ENCODE results near the gene GRIN3B. TPM values are rescaled to one million over a fixed set of nuclear protein-coding genes. Genes with fewer than 3 reads are reported as not detected.
A peak's percentile ranks its signal among the peaks of the same experiment; 100 is the strongest.

GRIN3B gene
- total and polyA plus RNA-seq, 2 of the 8 experiments (the other 6 are each of a cell fraction or from before 2014, with no cell fraction given) = 0.45 to 1.0 TPM

GRCh38 chr19:1040476-1041271, 40.5 kb downstream of the GRIN3B start (continued):
- no peak for TF ChIP-seq SIX5 (IDR thresholded peaks at IDR 0.05; ENCODE audit: low read depth, low read length)
- TF ChIP-seq SAP30 (IDR thresholded peaks at IDR 0.05; ENCODE audit: insufficient read depth, insufficient replicate concordance, low read length) = peak; percentile 69
- no peak for TF ChIP-seq CBX8 (IDR thresholded peaks at IDR 0.05; ENCODE audit: borderline replicate concordance, low read depth, low read length)
- TF ChIP-seq POLR2A (IDR thresholded peaks at IDR 0.05; ENCODE audit: control extremely low read depth in 1 of 2, low read depth in 2 of 2, low read length in 2 of 2) = peak in 1 of 2 experiments; percentile 35; a peak in 1 of 3 replicates
- TF ChIP-seq TEAD4 (IDR thresholded peaks at IDR 0.05; ENCODE audit: low read depth, low read length) = no peak
- TF ChIP-seq CBX5 (IDR thresholded peaks at IDR 0.05; ENCODE audit: low read depth, low read length) = no peak
- TF ChIP-seq SIN3A (conservative IDR thresholded peaks at IDR 0.05 in 1 of 2, IDR thresholded peaks at IDR 0.05 in 1 of 2; ENCODE audit: low read depth in 1 of 2, low read length in 2 of 2) = peak; percentile 67 to 78; a peak in 1 of 4 replicates
- TF ChIP-seq SP2 (IDR thresholded peaks at IDR 0.05; ENCODE audit: low read length) = peak; percentile 87
- no peak for TF ChIP-seq GTF2F1 (IDR thresholded peaks at IDR 0.05; ENCODE audit: borderline replicate concordance, low read depth, low read length)
- TF ChIP-seq TAF1 (IDR thresholded peaks at IDR 0.05; ENCODE audit: low read depth, low read length) = no peak
- peak; percentile 72; the same call in 1 of the 2 replicates for TF ChIP-seq POLR2AphosphoS5 (IDR thresholded peaks at IDR 0.05; ENCODE audit: low read depth, low read length)
- TF ChIP-seq CREB1 (IDR thresholded peaks at IDR 0.05) = peak; percentile 65
- no peak for TF ChIP-seq ZNF274 (IDR thresholded peaks at IDR 0.05; ENCODE audit: borderline replicate concordance, extremely low read depth, low read length)

Data from H1 (cell line).